HCT116 (cell line): Measurements from ENCODE around the gene NBAS. TPM values are rescaled to one million over a fixed set of nuclear protein-coding genes. Genes with fewer than 3 reads are reported as not detected.

Experiments
- ATAC-seq: fragments of 200-7000 bp; cut with Tn5 transposase; 2 replicates; pipeline ENCODE4 v1.9.1; 2020; ENCODE audit warnings: mild to moderate bottlenecking, moderate library complexity
- BruUV-seq: library from RNA; stranded (reverse); fragments of 400-500 nt; replicated peaks from 2 replicates; lab custom pipeline; 2021; lab: Mats Ljungman, UMichigan
- CTCF ChIA-PET: fragments of 300-600 bp; sonication (Branson Sonifier 250); formaldehyde crosslinking; loops from one replicate; lab custom pipeline; 2021; ENCODE audit warnings: antibody characterized with exemption; lab: Charles Lee
- POLR2A ChIA-PET: fragments of 300-600, 350-600 bp; sonication (Branson Sonifier 250); formaldehyde crosslinking; loops from one replicate; lab custom pipeline; 2021; ENCODE audit warnings: antibody characterized with exemption; lab: Charles Lee
- RAD21 ChIA-PET, 2 experiments: fragments of 300-600 bp; sonication (Branson Sonifier 250); formaldehyde crosslinking; loops; one replicate each; lab custom pipeline; 2023; ENCODE audit warnings: low total read pairs in 2 of 2; ENCODE audit not compliant: uncharacterized antibody in 2 of 2, unreplicated experiment in 2 of 2, low non-redundant PET in 1 of 2; lab: Charles Lee
- DNase-seq: peaks from one replicate; pipeline ENCODE4 v3.0.0-alpha.2; 2010; ENCODE audit warnings: low read depth, low spot score
- H2AFZ ChIP-seq: fragments of 200-600 bp; shearing (Covaris generic), sonication (generic); 2 replicates; pipeline ENCODE4 v1.6.1; 2017; ENCODE audit warnings: low read depth, mixed run types, mixed read lengths, antibody characterized with exemption, low read length; ENCODE audit not compliant: poor library complexity, severe bottlenecking
- H3K27ac ChIP-seq: 2 replicates; pipeline ENCODE4 v1.5.1; 2012; ENCODE audit warnings: low read depth, low read length
- H3K27me3 ChIP-seq: fragments of 200-600 bp; sonication (generic); 2 replicates; pipeline ENCODE4 v1.6.1; 2016; ENCODE audit warnings: mixed run types, low read length, mixed read lengths; ENCODE audit not compliant: insufficient read depth
- H3K36me3 ChIP-seq, 2 experiments: fragments of 200-500 bp in 1 of 2; fragments of 200-600 bp in 1 of 2; sonication (Bioruptor generic) in 1 of 2; sonication (generic) in 1 of 2; 2 replicates each; pipeline versions ENCODE4 v1.5.1 to v1.6.1; 2014 to 2016; ENCODE audit warnings: low read length in 2 of 2, inconsistent platforms in 1 of 2, mixed read lengths in 1 of 2, mixed run types in 1 of 2; ENCODE audit not compliant: insufficient read depth in 2 of 2, control insufficient read depth in 1 of 2
- H3K4me1 ChIP-seq, 2 experiments: fragments of 200-600 bp in 1 of 2; sonication (generic) in 1 of 2; 2 replicates each; pipeline versions ENCODE4 v1.5.1 to v1.6.1; 2012 to 2017; ENCODE audit warnings: low read length in 2 of 2, inconsistent platforms in 1 of 2, mild to moderate bottlenecking in 1 of 2, mixed read lengths in 1 of 2, mixed run types in 1 of 2, moderate library complexity in 1 of 2; ENCODE audit not compliant: insufficient read depth in 2 of 2, control insufficient read depth in 1 of 2
- H3K4me2 ChIP-seq: fragments of 200-600 bp; sonication (generic); 2 replicates; pipeline ENCODE4 v1.6.1; 2017; ENCODE audit warnings: mixed run types, low read length, mixed read lengths
- H3K4me3 ChIP-seq, 2 experiments: fragments of 200-600 bp in 1 of 2; sonication (generic) in 1 of 2; replicated peaks in 1 of 2; 2 replicates each; pipeline ENCODE4 v1.5.1; 2011 to 2016; ENCODE audit warnings: low read length in 2 of 2, control low read depth in 1 of 2, low read depth in 1 of 2, mild to moderate bottlenecking in 1 of 2, mixed read lengths in 1 of 2, mixed run types in 1 of 2
- H3K79me2 ChIP-seq: fragments of 200-600 bp; sonication (generic); 2 replicates; pipeline ENCODE4 v1.6.1; 2017; ENCODE audit warnings: mild to moderate bottlenecking, mixed run types, low read length, moderate library complexity, mixed read lengths; ENCODE audit not compliant: insufficient read depth
- H3K9ac ChIP-seq: fragments of 200-600 bp; sonication (generic); 2 replicates; pipeline ENCODE4 v1.6.1; 2016; ENCODE audit warnings: low read length, mixed read lengths
- H3K9me2 ChIP-seq: fragments of 200-600 bp; sonication (generic), shearing (Covaris generic); 2 replicates; pipeline ENCODE4 v1.6.1; 2017; ENCODE audit warnings: mixed run types, mild to moderate bottlenecking, moderate library complexity; ENCODE audit not compliant: insufficient read depth
- H3K9me3 ChIP-seq, 2 experiments: fragments of 200-500 bp in 1 of 2; fragments of 200-600 bp in 1 of 2; sonication (Bioruptor generic) in 1 of 2; sonication (generic) in 1 of 2; 2 replicates each; pipeline ENCODE4 v1.6.1; 2014 to 2017; ENCODE audit warnings: low read length in 2 of 2, mixed read lengths in 2 of 2, inconsistent platforms in 1 of 2, low read depth in 1 of 2, mild to moderate bottlenecking in 1 of 2, mixed run types in 1 of 2, moderate library complexity in 1 of 2; ENCODE audit not compliant: control insufficient read depth in 1 of 2, insufficient read depth in 1 of 2
- H4K20me1 ChIP-seq: fragments of 200-600 bp; sonication (generic), shearing (Covaris generic); 2 replicates; pipeline ENCODE4 v1.6.1; 2017; ENCODE audit warnings: mixed run types, mild to moderate bottlenecking, moderate library complexity; ENCODE audit not compliant: insufficient read depth
- CEBPB ChIP-seq: IDR thresholded peaks from 2 replicates; pipeline ENCODE4 v1.6.1; 2012; ENCODE audit warnings: low read depth
- EGR1 ChIP-seq: IDR thresholded peaks from 2 replicates; pipeline ENCODE4 v1.6.1; 2012; ENCODE audit warnings: low read depth
- ELF1 ChIP-seq: IDR thresholded peaks from 2 replicates; pipeline ENCODE4 v1.6.1; 2012; ENCODE audit warnings: low read depth, borderline replicate concordance
- EZH2 ChIP-seq: fragments of 200-600 bp; sonication (generic); IDR thresholded peaks from 2 replicates; pipeline ENCODE4 v1.6.1; 2017; ENCODE audit warnings: antibody characterized with exemption, mixed run types
- JUND ChIP-seq: IDR thresholded peaks from 2 replicates; pipeline ENCODE4 v1.6.1; 2012
- POLR2AphosphoS5 ChIP-seq: IDR thresholded peaks from 2 replicates; pipeline ENCODE4 v1.6.1; 2011; ENCODE audit warnings: mild to moderate bottlenecking, low read depth, low read length, moderate library complexity
- RAD21 ChIP-seq: IDR thresholded peaks from 2 replicates; pipeline ENCODE4 v1.6.1; 2012; ENCODE audit warnings: low read depth, mild to moderate bottlenecking
- SP1 ChIP-seq: IDR thresholded peaks from 2 replicates; pipeline ENCODE4 v1.6.1; 2012; ENCODE audit warnings: low read depth
- SRF ChIP-seq: IDR thresholded peaks from 2 replicates; pipeline ENCODE4 v1.6.1; 2012; ENCODE audit warnings: low read depth
- YY1 ChIP-seq: IDR thresholded peaks from 2 replicates; pipeline ENCODE4 v1.6.1; 2011; ENCODE audit warnings: low read length, low read depth, moderate library complexity, mild to moderate bottlenecking; ENCODE audit not compliant: insufficient replicate concordance; ENCODE audit errors: extremely low read depth
- intact Hi-C: fragments of 100-400 bp; cut with micrococcal nuclease; formaldehyde crosslinking; loops from 2 replicates; pipeline ENCODE4 v1.10.0; 2022
- total RNA-seq: library from RNA; stranded (reverse); gene quantifications from one replicate; pipeline ENCODE4 v1.2.1, GENCODE V29; 2021; ENCODE audit not compliant: unreplicated experiment
- TF ChIP-seq, protein P1 (sequence below): IDR thresholded peaks from 2 replicates; pipeline ENCODE4 v1.6.1; 2012
- TF ChIP-seq, protein P2 (sequence below): IDR thresholded peaks from 2 replicates; pipeline ENCODE4 v1.6.1; 2012
- TF ChIP-seq, protein P3 (sequence below): IDR thresholded peaks from 2 replicates; pipeline ENCODE4 v1.6.1; 2012; ENCODE audit warnings: low read depth
- TF ChIP-seq, protein P4 (sequence below), 3 experiments: fragments of 200-600 bp in 1 of 3; sonication (generic) in 1 of 3; IDR thresholded peaks in 2 of 3; conservative IDR thresholded peaks in 1 of 3; 2 replicates each; pipeline ENCODE4 v1.5.1; 2012 to 2017; ENCODE audit warnings: low read depth in 2 of 3, low read length in 2 of 3, antibody characterized with exemption in 1 of 3, borderline replicate concordance in 1 of 3, control low read depth in 1 of 3, mild to moderate bottlenecking in 1 of 3, mixed read lengths in 1 of 3, mixed run types in 1 of 3, moderate library complexity in 1 of 3; ENCODE audit not compliant: insufficient read depth in 1 of 3

Gene NBAS
- total RNA-seq, 1 experiment from 2014 or later, result 32.8 TPM

DNA sequence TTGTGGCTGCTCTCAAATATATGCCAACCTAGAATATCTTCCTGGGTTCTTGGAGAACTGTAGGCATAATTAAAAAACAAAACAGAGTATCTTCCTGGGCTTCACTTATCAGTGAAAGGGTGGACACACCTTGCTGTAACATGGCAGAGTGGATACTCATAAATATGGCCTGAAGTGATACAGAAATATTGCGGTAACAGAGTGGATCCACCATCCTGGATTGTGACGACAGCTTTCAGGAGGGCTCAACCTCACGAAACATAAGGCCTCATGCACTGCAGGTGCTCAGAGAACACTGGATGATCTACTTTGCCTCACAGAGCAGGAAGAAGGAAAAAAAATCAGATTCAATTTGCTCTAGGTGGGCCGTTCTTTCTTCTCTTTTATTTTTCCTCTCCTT lies 336.0 kb downstream of the NBAS start (continued):
- TF ChIP-seq SP1 (no peak), RAD21 (no peak)

DNA sequence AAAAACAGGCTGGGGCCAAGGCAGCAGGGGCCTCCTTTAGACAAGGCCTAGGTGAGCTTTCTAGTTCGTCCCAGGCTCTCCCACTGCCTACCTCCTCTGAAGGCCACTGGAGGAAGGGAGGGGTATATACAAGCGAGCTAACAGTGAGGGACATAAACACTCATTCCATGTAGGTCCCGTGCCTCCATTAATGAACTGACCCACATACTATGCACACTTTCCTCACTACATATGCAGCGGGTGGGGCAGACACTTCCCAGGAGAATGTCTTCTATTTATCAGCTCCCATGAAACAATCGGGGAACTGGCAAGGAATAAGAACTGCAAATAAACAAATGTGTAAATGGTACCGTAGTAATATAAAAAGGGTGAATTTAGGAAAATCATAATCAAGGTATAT lies 336.5 kb downstream of the NBAS start:
- H3K4me2 ChIP-seq, result no peak overlapping the region
- H3K79me2 ChIP-seq, result no peaks in the 10 kb centered on the region
- H3K9me3 ChIP-seq, result no peaks in the 10 kb centered on the region
- RAD21 ChIA-PET, result no interaction called here
- intact Hi-C loops, result no loop called here
- TF ChIP-seq, protein P1, sequence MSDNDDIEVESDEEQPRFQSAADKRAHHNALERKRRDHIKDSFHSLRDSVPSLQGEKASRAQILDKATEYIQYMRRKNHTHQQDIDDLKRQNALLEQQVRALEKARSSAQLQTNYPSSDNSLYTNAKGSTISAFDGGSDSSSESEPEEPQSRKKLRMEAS, result no peak
- no peak for TF ChIP-seq EGR1
- no peak for TF ChIP-seq ELF1
- TF ChIP-seq, all 23 proteins: peak for 0
- POLR2A ChIA-PET, result no interaction called here
- Histone ChIP-seq H3K4me1 (no peaks in the 10 kb centered on the region), H3K27ac (no peak overlapping the region), H3K27me3 (no peaks in the 10 kb centered on the region), H4K20me1 (no peaks in the 10 kb centered on the region), H3K9ac (no peak overlapping the region), H3K4me3 (no peak overlapping the region), H3K36me3 (no peaks in the 10 kb centered on the region), H3K9me2 (no peaks in the 10 kb centered on the region), H2AFZ (no peak overlapping the region)
- CTCF ChIA-PET, result no interaction called here
- no TSS peak for BruUV-seq
- no peak for ATAC-seq
- DNase-seq, result no peak

DNA sequence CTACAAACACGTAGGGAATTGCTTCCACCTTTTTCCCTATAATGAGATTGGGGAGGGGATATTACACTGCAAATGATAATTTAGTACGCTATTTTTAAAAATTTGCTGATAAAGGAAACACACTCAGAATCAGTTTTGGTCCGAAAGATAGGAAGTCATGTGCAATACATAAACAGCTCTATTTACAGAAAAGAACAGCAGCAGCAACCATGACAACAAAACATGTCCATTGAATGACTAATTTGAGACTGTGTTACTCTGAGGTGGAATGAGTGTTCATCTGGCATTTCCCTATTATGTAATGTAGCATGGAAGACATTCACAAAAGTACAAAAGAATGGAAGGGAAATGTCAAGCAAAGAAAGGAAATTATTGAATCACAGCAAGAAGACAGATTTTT lies 337.2 kb downstream of the NBAS start:
- H2AFZ ChIP-seq, result no peak overlapping the region
- ChIA-PET POLR2A (no interaction called here), RAD21 (no interaction called here), CTCF (interaction anchor here (0.9 kb wide), 1 partner anchor 48 kb away, joined by 3 read pairs; no protein-coding TSS in a partner anchor)
- no peak overlapping the region for H3K9ac ChIP-seq
- no TSS peak for BruUV-seq
- H3K27ac ChIP-seq, result no peak overlapping the region
- no peak overlapping the region for H3K4me2 ChIP-seq
- no peaks in the 10 kb centered on the region for H3K9me3 ChIP-seq
- no peak for DNase-seq
- no peaks in the 10 kb centered on the region for H3K36me3 ChIP-seq
- H4K20me1 ChIP-seq, result no peaks in the 10 kb centered on the region
- no peaks in the 10 kb centered on the region for H3K79me2 ChIP-seq
- H3K4me1 ChIP-seq, result no peaks in the 10 kb centered on the region
- no peak overlapping the region for H3K4me3 ChIP-seq
- H3K27me3 ChIP-seq, result no peaks in the 10 kb centered on the region
- no peaks in the 10 kb centered on the region for H3K9me2 ChIP-seq
- intact Hi-C loops, result no loop called here
- no peak for ATAC-seq
- TF ChIP-seq, protein P2, sequence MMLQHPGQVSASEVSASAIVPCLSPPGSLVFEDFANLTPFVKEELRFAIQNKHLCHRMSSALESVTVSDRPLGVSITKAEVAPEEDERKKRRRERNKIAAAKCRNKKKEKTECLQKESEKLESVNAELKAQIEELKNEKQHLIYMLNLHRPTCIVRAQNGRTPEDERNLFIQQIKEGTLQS, result no peak
- no peak for TF ChIP-seq YY1
- TF ChIP-seq, protein P3, sequence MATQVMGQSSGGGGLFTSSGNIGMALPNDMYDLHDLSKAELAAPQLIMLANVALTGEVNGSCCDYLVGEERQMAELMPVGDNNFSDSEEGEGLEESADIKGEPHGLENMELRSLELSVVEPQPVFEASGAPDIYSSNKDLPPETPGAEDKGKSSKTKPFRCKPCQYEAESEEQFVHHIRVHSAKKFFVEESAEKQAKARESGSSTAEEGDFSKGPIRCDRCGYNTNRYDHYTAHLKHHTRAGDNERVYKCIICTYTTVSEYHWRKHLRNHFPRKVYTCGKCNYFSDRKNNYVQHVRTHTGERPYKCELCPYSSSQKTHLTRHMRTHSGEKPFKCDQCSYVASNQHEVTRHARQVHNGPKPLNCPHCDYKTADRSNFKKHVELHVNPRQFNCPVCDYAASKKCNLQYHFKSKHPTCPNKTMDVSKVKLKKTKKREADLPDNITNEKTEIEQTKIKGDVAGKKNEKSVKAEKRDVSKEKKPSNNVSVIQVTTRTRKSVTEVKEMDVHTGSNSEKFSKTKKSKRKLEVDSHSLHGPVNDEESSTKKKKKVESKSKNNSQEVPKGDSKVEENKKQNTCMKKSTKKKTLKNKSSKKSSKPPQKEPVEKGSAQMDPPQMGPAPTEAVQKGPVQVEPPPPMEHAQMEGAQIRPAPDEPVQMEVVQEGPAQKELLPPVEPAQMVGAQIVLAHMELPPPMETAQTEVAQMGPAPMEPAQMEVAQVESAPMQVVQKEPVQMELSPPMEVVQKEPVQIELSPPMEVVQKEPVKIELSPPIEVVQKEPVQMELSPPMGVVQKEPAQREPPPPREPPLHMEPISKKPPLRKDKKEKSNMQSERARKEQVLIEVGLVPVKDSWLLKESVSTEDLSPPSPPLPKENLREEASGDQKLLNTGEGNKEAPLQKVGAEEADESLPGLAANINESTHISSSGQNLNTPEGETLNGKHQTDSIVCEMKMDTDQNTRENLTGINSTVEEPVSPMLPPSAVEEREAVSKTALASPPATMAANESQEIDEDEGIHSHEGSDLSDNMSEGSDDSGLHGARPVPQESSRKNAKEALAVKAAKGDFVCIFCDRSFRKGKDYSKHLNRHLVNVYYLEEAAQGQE, result no peak
- TF ChIP-seq ELF1, result no peak
- no peak for TF ChIP-seq RAD21
- TF ChIP-seq, protein P4, sequence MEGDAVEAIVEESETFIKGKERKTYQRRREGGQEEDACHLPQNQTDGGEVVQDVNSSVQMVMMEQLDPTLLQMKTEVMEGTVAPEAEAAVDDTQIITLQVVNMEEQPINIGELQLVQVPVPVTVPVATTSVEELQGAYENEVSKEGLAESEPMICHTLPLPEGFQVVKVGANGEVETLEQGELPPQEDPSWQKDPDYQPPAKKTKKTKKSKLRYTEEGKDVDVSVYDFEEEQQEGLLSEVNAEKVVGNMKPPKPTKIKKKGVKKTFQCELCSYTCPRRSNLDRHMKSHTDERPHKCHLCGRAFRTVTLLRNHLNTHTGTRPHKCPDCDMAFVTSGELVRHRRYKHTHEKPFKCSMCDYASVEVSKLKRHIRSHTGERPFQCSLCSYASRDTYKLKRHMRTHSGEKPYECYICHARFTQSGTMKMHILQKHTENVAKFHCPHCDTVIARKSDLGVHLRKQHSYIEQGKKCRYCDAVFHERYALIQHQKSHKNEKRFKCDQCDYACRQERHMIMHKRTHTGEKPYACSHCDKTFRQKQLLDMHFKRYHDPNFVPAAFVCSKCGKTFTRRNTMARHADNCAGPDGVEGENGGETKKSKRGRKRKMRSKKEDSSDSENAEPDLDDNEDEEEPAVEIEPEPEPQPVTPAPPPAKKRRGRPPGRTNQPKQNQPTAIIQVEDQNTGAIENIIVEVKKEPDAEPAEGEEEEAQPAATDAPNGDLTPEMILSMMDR (IDR thresholded peaks at IDR 0.05 in 2 of 3, conservative IDR thresholded peaks at IDR 0.05 in 1 of 3; ENCODE audit: borderline replicate concordance in 1 of 3, insufficient read depth in 1 of 3, low read depth in 2 of 3, low read length in 2 of 3), result no peak
- TF ChIP-seq POLR2AphosphoS5, result no peak
- no peak for TF ChIP-seq EZH2
- TF ChIP-seq CEBPB, result no peak
- TF ChIP-seq SRF, result no peak
- TF ChIP-seq JUND, result no peak
